Liver (tissue), 9 donors: ENCODE data around the gene FARP1. TPM values are rescaled to one million over a fixed set of nuclear protein-coding genes. Genes with fewer than 3 reads are reported as not detected.

ENCODE experiments used
- DNase-seq: peaks from one replicate; pipeline ENCODE4 v3.0.0-alpha.2; 2017; ENCODE audit warnings: low spot score
- H3K27ac ChIP-seq, 2 donors: one replicate each; pipeline ENCODE4 v1.7.0; 2013; ENCODE audit warnings: inconsistent platforms in 2 of 2, low read length in 2 of 2, control low read depth in 1 of 2, low read depth in 1 of 2, mild to moderate bottlenecking in 1 of 2
- H3K27me3 ChIP-seq, 4 donors: one replicate each; pipeline versions ENCODE4 v1.6.1 to v1.7.0; 2013; ENCODE audit warnings: low read length in 3 of 4, inconsistent platforms in 1 of 4, mild to moderate bottlenecking in 1 of 4, moderate library complexity in 1 of 4; ENCODE audit not compliant: control insufficient read depth in 4 of 4, insufficient read depth in 4 of 4
- H3K36me3 ChIP-seq, 4 donors: one replicate each; pipeline versions ENCODE4 v1.6.1 to v1.7.0; 2013; ENCODE audit warnings: low read length in 3 of 4, mild to moderate bottlenecking in 3 of 4, low read depth in 1 of 4, moderate library complexity in 1 of 4; ENCODE audit not compliant: control insufficient read depth in 4 of 4, insufficient read depth in 3 of 4
- H3K4me1 ChIP-seq, 4 donors: one replicate each; pipeline versions ENCODE4 v1.6.1 to v1.7.0; 2013; ENCODE audit warnings: low read length in 3 of 4, mild to moderate bottlenecking in 3 of 4, moderate library complexity in 1 of 4; ENCODE audit not compliant: control insufficient read depth in 4 of 4, insufficient read depth in 4 of 4
- H3K4me3 ChIP-seq, 3 donors: one replicate each; pipeline versions ENCODE4 v1.6.1 to v1.7.0; 2013; ENCODE audit warnings: low read length in 3 of 3, control low read depth in 1 of 3, low read depth in 1 of 3, mild to moderate bottlenecking in 1 of 3
- H3K9ac ChIP-seq, 2 donors: one replicate each; pipeline ENCODE4 v1.7.0; 2013; ENCODE audit warnings: low read length in 2 of 2, mild to moderate bottlenecking in 2 of 2, moderate library complexity in 2 of 2, control low read depth in 1 of 2, low read depth in 1 of 2
- H3K9me3 ChIP-seq, 4 donors: one replicate each; pipeline versions ENCODE4 v1.6.1 to v1.7.0; 2013; ENCODE audit warnings: low read length in 3 of 4; ENCODE audit not compliant: control insufficient read depth in 4 of 4
- ATF3 ChIP-seq: IDR thresholded peaks from 2 replicates; pipeline ENCODE4 v1.6.1; 2016; ENCODE audit warnings: antibody characterized with exemption
- CTCF ChIP-seq: fragments of 150-350 bp; IDR thresholded peaks from 2 replicates; pipeline ENCODE4 v1.5.1; 2017; ENCODE audit warnings: improper control_type of control experiment, low read depth, low read length; ENCODE audit not compliant: missing input control
- EGR1 ChIP-seq, 2 donors: IDR thresholded peaks; 2 replicates each; pipeline ENCODE4 v1.6.1; 2016 to 2018; ENCODE audit warnings: antibody characterized with exemption in 2 of 2, low read depth in 2 of 2
- FOXA1 ChIP-seq: IDR thresholded peaks from 2 replicates; pipeline ENCODE4 v1.6.1; 2016; ENCODE audit warnings: antibody characterized with exemption
- FOXA2 ChIP-seq: IDR thresholded peaks from 2 replicates; pipeline ENCODE4 v1.6.1; 2016; ENCODE audit warnings: antibody characterized with exemption
- GABPA ChIP-seq, 2 donors: IDR thresholded peaks in 1 of 2; conservative IDR thresholded peaks in 1 of 2; 2 replicates each; pipeline ENCODE4 v1.6.1; 2016; ENCODE audit warnings: antibody characterized with exemption in 2 of 2, mild to moderate bottlenecking in 1 of 2, moderate library complexity in 1 of 2
- HNF4A ChIP-seq, 2 donors: conservative IDR thresholded peaks; 2 replicates each; pipeline ENCODE4 v1.6.1; 2016; ENCODE audit warnings: antibody characterized with exemption in 2 of 2, mild to moderate bottlenecking in 2 of 2
- HNF4G ChIP-seq: IDR thresholded peaks from 2 replicates; pipeline ENCODE4 v1.6.1; 2016; ENCODE audit warnings: antibody characterized with exemption
- JUND ChIP-seq, 2 donors: IDR thresholded peaks; 2 replicates each; pipeline ENCODE4 v1.6.1; 2016; ENCODE audit warnings: antibody characterized with exemption in 2 of 2
- MAX ChIP-seq: IDR thresholded peaks from 2 replicates; pipeline ENCODE4 v1.6.1; 2016; ENCODE audit warnings: antibody characterized with exemption
- RAD21 ChIP-seq, 2 donors: IDR thresholded peaks; 2 replicates each; pipeline ENCODE4 v1.6.1; 2016; ENCODE audit warnings: antibody characterized with exemption in 2 of 2, mild to moderate bottlenecking in 2 of 2
- REST ChIP-seq: IDR thresholded peaks from 2 replicates; pipeline ENCODE4 v1.6.1; 2016; ENCODE audit warnings: antibody characterized with exemption, mild to moderate bottlenecking
- RXRA ChIP-seq, 2 donors: IDR thresholded peaks; 2 replicates each; pipeline ENCODE4 v1.6.1; 2017 to 2018; ENCODE audit warnings: antibody characterized with exemption in 2 of 2, mild to moderate bottlenecking in 1 of 2
- SP1 ChIP-seq: IDR thresholded peaks from 2 replicates; pipeline ENCODE4 v1.6.1; 2018; ENCODE audit warnings: antibody characterized with exemption, mild to moderate bottlenecking
- TAF1 ChIP-seq: conservative IDR thresholded peaks from 2 replicates; pipeline ENCODE4 v1.6.1; 2016; ENCODE audit warnings: antibody characterized with exemption, mild to moderate bottlenecking
- YY1 ChIP-seq: IDR thresholded peaks from 2 replicates; pipeline ENCODE4 v1.6.1; 2016; ENCODE audit warnings: antibody characterized with exemption, mild to moderate bottlenecking
- ZBTB33 ChIP-seq: IDR thresholded peaks from 2 replicates; pipeline ENCODE4 v1.6.1; 2016; ENCODE audit warnings: antibody characterized with exemption
- WGBS: extraction: QIAGEN DNeasy Blood & Tissue Kit; methylation state at CpG from one replicate; pipeline ENCODE4 v1.1.7; 2013; 5-methylcytosine and 5-hydroxymethylcytosine counted together
- polyA plus RNA-seq, 2 donors: library from polyadenylated mRNA; stranded (reverse) in 1 of 2; unstranded in 1 of 2; fragments of 200-250 nt in 1 of 2; fragments of >200 nt in 1 of 2; fragmentation: Nextera tagmentation in 1 of 2; extraction: Ambion mirVana in 1 of 2; gene quantifications; one replicate each; pipeline versions ENCODE4 v1.2.1 to v1.2.3, GENCODE V29; 2013 to 2015
- total RNA-seq, 2 donors: library from RNA; depleted of rRNA; stranded (reverse); fragments of >200 nt; gene quantifications; one replicate each; pipeline ENCODE4 v1.2.3, GENCODE V29; 2014
- donor health status: healthy.
- donor health status: healthy.
- donor health status: healthy.
- donor health status: healthy.
- donor health status: healthy.

The FARP1 gene
- total and polyA plus RNA-seq, 4 donors = 28.4 to 62.6 (median 39.8) TPM

GRCh38 chr13:98221234-98221633 lies 78.3 kb downstream of the FARP1 start:
- Histone ChIP-seq H3K4me3 (no peak overlapping the region), H3K27me3 (no peaks in the 10 kb centered on the region), H3K4me1 (peaks cover 1 to 12% (median 6%) of the 10 kb centered on the region in 4 donors), H3K9me3 (no peaks in the 10 kb centered on the region), H3K36me3 (peaks cover 0 to 2% (median 0%) of the 10 kb centered on the region in 4 donors), H3K27ac (no peak overlapping the region), H3K9ac (no peak overlapping the region)
- TF ChIP-seq TAF1 = no peak
- TF ChIP-seq MAX = no peak
- TF ChIP-seq HNF4G = no peak
- TF ChIP-seq REST = no peak
- TF ChIP-seq RAD21 (IDR thresholded peaks at IDR 0.05) = no peak
- TF ChIP-seq GABPA (IDR thresholded peaks at IDR 0.05 in 1 of 2, conservative IDR thresholded peaks at IDR 0.05 in 1 of 2) = no peak
- no peak for TF ChIP-seq CTCF
- TF ChIP-seq JUND (IDR thresholded peaks at IDR 0.05) = no peak
- TF ChIP-seq EGR1 (IDR thresholded peaks at IDR 0.05; ENCODE audit: low read depth in 2 of 2) = no peak
- TF ChIP-seq YY1 = no peak
- no peak for TF ChIP-seq FOXA1
- TF ChIP-seq ZBTB33 = no peak
- no peak for TF ChIP-seq ATF3
- TF ChIP-seq HNF4A (conservative IDR thresholded peaks at IDR 0.05) = no peak
- WGBS = 88% methylated on average over 6 of the region's 6 CpGs
- no peak for DNase-seq

GRCh38 chr13:98222081-98222554 lies 79.2 kb downstream of the FARP1 start:
- Histone ChIP-seq H3K9ac (no peak overlapping the region), H3K36me3 (peaks cover 0 to 2% (median 0%) of the 10 kb centered on the region in 4 donors), H3K27me3 (no peaks in the 10 kb centered on the region), H3K27ac (peak overlapping the region in 1 of 2 donors; percentile 39), H3K4me1 (peaks cover 1 to 12% (median 6%) of the 10 kb centered on the region in 4 donors), H3K9me3 (no peaks in the 10 kb centered on the region), H3K4me3 (no peak overlapping the region)
- DNase-seq = no peak
- 84% methylated on average over 5 of the region's 5 CpGs for WGBS
- TF ChIP-seq HNF4A (conservative IDR thresholded peaks at IDR 0.05) = no peak
- TF ChIP-seq RAD21 (IDR thresholded peaks at IDR 0.05) = no peak
- TF ChIP-seq FOXA2 = no peak
- TF ChIP-seq EGR1 (IDR thresholded peaks at IDR 0.05; ENCODE audit: low read depth in 2 of 2) = no peak
- no peak for TF ChIP-seq ZBTB33
- TF ChIP-seq MAX = no peak
- TF ChIP-seq TAF1 = no peak
- TF ChIP-seq REST = no peak
- TF ChIP-seq SP1 = no peak
- no peak for TF ChIP-seq HNF4G
- TF ChIP-seq YY1 = no peak
- TF ChIP-seq RXRA (IDR thresholded peaks at IDR 0.05) = no peak
